Kidney (tissue), 14 donors: Measurements from ENCODE around the gene LRRN2. TPM values are rescaled to one million over a fixed set of nuclear protein-coding genes. Genes with fewer than 3 reads are reported as not detected.

Experiments used
- DNase-seq, 5 donors: peaks; one replicate each; pipeline ENCODE4 v3.0.0-alpha.2; 2013 to 2020
- FAIRE-seq: peaks from 2 replicates; lab custom pipeline; 2012; peaks lifted over from hg19 to GRCh38; lab: Jason Lieb, UNC
- H3K27ac ChIP-seq, 2 donors: one replicate each; pipeline ENCODE4 v1.7.0; 2013; ENCODE audit warnings: low read depth in 2 of 2, low read length in 2 of 2, inconsistent platforms in 1 of 2
- H3K27me3 ChIP-seq: one replicate; pipeline ENCODE4 v1.7.1; 2013; ENCODE audit warnings: low read length, inconsistent platforms; ENCODE audit not compliant: control insufficient read depth, insufficient read depth
- H3K36me3 ChIP-seq, 3 donors: one replicate each; pipeline versions ENCODE4 v1.7.0 to v1.7.1; 2013; ENCODE audit warnings: low read length in 3 of 3, control low read depth in 1 of 3, inconsistent platforms in 1 of 3; ENCODE audit not compliant: insufficient read depth in 3 of 3, control insufficient read depth in 2 of 3
- H3K4me1 ChIP-seq, 3 donors: one replicate each; pipeline versions ENCODE4 v1.7.0 to v1.7.1; 2013; ENCODE audit warnings: low read length in 3 of 3, inconsistent platforms in 1 of 3, low read depth in 1 of 3; ENCODE audit not compliant: control insufficient read depth in 2 of 3, insufficient read depth in 2 of 3
- H3K4me3 ChIP-seq, 3 donors: one replicate each; pipeline versions ENCODE4 v1.7.0 to v1.8.1; 2013; ENCODE audit warnings: low read length in 3 of 3, control low read depth in 1 of 3, inconsistent platforms in 1 of 3
- H3K9ac ChIP-seq, 3 donors: one replicate each; pipeline versions ENCODE4 v1.7.0 to v1.7.1; 2013; ENCODE audit warnings: low read length in 3 of 3, control low read depth in 1 of 3, inconsistent platforms in 1 of 3
- H3K9me3 ChIP-seq, 3 donors: one replicate each; pipeline versions ENCODE4 v1.7.0 to v1.7.1; 2013; ENCODE audit warnings: low read length in 3 of 3, control low read depth in 1 of 3, inconsistent platforms in 1 of 3; ENCODE audit not compliant: control insufficient read depth in 2 of 3, insufficient read depth in 1 of 3
- intact Hi-C: fragments of 100-400 bp; cut with DNase I; formaldehyde crosslinking; loops from one replicate; pipeline ENCODE4 v1.11.1; 2022
- polyA plus RNA-seq: library from polyadenylated mRNA; stranded (reverse); fragments of 350-450 nt; fragmentation: Illumina TruSeq; extraction: RNeasy Lipid Tissue Mini Kit (QIAGEN cat#74804); gene quantifications from one replicate; pipeline ENCODE4 v1.2.3, GENCODE V29; 2014; ENCODE audit warnings: low read depth, low replicate concordance; ENCODE audit not compliant: insufficient read depth
- total RNA-seq: library from RNA; stranded (reverse); fragmentation: NEBNext Ultra II Directional; extraction: Animal tissue kit (Norgen Biotek cat#: 25700); gene quantifications from one replicate; pipeline ENCODE4 v1.2.1, GENCODE V29; 2021
- TF ChIP-seq, protein P1 (sequence below): IDR thresholded peaks from 3 replicates; pipeline ENCODE4 v1.5.1; 2012; ENCODE audit warnings: mild to moderate bottlenecking, moderate library complexity, borderline replicate concordance; ENCODE audit not compliant: insufficient read depth; ENCODE audit errors: extremely low read depth
- donor health status: control.
- donor health status: control.
- donor health status: control.
- donor health status: control.
- donor health status: control.
- donor health status: DM: yes; HTN: yes; CAD: no.
- donor health status: Normal renal cell carcinoma (clear cell type).

The LRRN2 gene
- total and polyA plus RNA-seq, 2 donors from 2014 or later, result 14.4 to 16.0 TPM

DNA sequence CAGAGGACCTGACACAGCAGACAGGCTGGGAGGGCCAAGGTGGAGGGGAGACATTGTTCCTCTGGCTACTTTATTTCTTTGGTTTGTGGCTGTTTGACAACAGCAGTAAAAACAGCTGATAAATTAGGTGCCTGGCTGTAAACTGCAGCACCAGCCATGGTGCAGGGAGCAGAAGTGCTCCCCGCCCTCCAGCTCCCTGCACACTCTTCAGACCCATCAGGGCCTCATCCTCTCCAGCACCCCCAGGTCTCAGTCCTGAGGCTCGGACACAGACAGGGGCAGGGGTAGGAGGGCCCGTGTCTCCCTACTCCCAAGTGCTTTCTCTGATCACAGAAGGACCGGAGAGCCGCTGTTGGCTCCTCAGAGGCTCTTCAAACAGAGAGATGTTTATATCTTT, 17.7 kb upstream of the LRRN2 start:
- intact Hi-C loops, result no loop called here
- Histone ChIP-seq H3K4me3 (no peak overlapping the region), H3K9ac (no peak overlapping the region), H3K27me3 (no peaks in the 10 kb centered on the region), H3K4me1 (no peaks in the 10 kb centered on the region), H3K9me3 (no peaks in the 10 kb centered on the region), H3K27ac (no peak overlapping the region), H3K36me3 (no peaks in the 10 kb centered on the region)
- FAIRE-seq, result no peak
- peak in 1 of 5 donors; percentile 41 for DNase-seq
- TF ChIP-seq, protein P1, sequence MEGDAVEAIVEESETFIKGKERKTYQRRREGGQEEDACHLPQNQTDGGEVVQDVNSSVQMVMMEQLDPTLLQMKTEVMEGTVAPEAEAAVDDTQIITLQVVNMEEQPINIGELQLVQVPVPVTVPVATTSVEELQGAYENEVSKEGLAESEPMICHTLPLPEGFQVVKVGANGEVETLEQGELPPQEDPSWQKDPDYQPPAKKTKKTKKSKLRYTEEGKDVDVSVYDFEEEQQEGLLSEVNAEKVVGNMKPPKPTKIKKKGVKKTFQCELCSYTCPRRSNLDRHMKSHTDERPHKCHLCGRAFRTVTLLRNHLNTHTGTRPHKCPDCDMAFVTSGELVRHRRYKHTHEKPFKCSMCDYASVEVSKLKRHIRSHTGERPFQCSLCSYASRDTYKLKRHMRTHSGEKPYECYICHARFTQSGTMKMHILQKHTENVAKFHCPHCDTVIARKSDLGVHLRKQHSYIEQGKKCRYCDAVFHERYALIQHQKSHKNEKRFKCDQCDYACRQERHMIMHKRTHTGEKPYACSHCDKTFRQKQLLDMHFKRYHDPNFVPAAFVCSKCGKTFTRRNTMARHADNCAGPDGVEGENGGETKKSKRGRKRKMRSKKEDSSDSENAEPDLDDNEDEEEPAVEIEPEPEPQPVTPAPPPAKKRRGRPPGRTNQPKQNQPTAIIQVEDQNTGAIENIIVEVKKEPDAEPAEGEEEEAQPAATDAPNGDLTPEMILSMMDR, result no peak

DNA sequence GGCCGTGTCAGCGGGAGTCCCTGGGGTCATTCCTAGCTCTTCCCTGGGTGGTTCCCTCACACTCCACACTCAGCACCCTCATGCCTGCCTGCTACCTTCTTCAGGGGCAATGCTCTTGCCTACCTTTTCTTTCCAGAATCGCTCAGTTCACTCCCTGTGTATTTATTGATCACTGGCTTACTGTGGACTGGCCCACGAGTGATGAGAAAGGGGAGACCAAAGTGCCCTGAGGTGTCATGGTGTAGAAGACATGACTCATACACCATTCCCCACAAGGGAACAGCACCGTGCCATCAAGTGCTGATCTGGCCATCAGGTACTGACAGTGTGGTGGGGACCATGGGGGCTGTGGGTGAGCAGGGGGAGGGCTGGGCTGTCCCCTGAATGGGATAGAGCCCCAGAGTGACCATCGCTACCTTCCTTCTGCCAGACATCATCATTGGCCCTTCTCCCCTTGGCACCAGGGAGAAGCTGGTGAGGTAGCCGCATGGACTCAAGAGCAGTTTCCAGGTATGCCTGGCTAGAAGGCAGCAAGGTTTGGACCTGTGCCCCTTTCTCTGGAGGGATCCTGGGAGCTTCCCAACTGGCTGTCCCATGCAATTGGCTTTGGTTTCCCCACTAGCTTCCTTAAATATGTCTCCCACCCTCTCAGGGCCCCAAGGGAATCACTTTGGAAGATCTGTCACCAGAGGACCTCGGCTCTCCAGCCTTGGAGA, 17.2 kb upstream of the LRRN2 start:
- no peak overlapping the region for H3K9ac ChIP-seq
- no peaks in the 10 kb centered on the region for H3K27me3 ChIP-seq
- H3K9me3 ChIP-seq, result no peaks in the 10 kb centered on the region
- no peak overlapping the region for H3K27ac ChIP-seq
- intact Hi-C loops, result no loop called here
- no peak for DNase-seq
- TF ChIP-seq, protein P1, result no peak
- FAIRE-seq, result no peak
- no peak overlapping the region for H3K4me3 ChIP-seq
- no peaks in the 10 kb centered on the region for H3K36me3 ChIP-seq
- no peaks in the 10 kb centered on the region for H3K4me1 ChIP-seq

DNA sequence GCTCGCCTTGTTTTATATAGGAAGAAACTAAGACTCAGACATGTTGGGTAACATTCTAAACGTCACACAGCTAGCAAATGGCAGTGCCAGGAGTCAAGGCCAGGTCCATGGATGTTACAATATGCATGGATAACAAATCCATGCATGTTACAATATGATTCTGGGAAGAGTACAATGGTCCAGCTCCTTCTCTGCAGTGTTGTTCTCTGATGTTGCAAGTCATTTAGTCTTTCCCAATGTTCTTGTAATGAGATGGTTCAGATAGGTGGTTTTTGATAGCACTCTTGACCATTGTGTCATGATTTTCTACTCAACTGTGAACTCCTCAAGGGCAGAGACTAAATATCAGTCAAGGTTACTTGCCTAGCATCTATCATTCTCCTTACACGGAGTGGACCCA, 15.7 kb upstream of the LRRN2 start:
- no peaks in the 10 kb centered on the region for H3K9me3 ChIP-seq
- intact Hi-C loops, result no loop called here
- TF ChIP-seq, protein P1, result no peak

More for the DNA sequence above, 15.7 kb upstream of the LRRN2 start:
- Histone ChIP-seq H3K4me1 (no peaks in the 10 kb centered on the region), H3K9ac (no peak overlapping the region), H3K36me3 (no peaks in the 10 kb centered on the region), H3K4me3 (no peak overlapping the region), H3K27me3 (no peaks in the 10 kb centered on the region), H3K27ac (no peak overlapping the region)
- DNase-seq (no peak), FAIRE-seq (no peak)
